Measurements from ENCODE around the gene EXOSC1.
"Not testable (repeated sequence)": the region's sequence is repeated elsewhere in the genome, so short reads cannot be mapped to it uniquely, and the experiment has no call there.

DNA sequence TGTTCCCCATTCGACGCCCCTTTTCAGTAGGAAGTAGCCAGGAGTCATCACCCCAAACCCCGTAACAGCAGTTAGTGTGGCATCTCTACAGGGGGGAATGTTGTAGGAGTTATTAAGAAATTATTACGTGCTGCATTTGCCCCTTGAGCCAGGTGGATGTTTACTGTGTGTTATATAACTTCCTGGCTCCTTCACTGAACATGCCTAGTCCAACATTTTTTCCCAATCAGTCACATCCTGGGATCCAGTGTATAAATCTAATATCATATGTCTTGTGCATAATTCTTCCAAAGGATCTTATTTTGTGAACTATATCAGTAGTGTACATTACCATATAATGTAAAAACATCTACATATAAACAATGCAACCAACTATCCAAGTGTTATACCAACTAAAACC lies 33.6 kb upstream of the EXOSC1 start:
- TF ChIP-seq, protein P1, sequence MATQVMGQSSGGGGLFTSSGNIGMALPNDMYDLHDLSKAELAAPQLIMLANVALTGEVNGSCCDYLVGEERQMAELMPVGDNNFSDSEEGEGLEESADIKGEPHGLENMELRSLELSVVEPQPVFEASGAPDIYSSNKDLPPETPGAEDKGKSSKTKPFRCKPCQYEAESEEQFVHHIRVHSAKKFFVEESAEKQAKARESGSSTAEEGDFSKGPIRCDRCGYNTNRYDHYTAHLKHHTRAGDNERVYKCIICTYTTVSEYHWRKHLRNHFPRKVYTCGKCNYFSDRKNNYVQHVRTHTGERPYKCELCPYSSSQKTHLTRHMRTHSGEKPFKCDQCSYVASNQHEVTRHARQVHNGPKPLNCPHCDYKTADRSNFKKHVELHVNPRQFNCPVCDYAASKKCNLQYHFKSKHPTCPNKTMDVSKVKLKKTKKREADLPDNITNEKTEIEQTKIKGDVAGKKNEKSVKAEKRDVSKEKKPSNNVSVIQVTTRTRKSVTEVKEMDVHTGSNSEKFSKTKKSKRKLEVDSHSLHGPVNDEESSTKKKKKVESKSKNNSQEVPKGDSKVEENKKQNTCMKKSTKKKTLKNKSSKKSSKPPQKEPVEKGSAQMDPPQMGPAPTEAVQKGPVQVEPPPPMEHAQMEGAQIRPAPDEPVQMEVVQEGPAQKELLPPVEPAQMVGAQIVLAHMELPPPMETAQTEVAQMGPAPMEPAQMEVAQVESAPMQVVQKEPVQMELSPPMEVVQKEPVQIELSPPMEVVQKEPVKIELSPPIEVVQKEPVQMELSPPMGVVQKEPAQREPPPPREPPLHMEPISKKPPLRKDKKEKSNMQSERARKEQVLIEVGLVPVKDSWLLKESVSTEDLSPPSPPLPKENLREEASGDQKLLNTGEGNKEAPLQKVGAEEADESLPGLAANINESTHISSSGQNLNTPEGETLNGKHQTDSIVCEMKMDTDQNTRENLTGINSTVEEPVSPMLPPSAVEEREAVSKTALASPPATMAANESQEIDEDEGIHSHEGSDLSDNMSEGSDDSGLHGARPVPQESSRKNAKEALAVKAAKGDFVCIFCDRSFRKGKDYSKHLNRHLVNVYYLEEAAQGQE (IDR thresholded peaks at IDR 0.05; ENCODE audit: insufficient replicate concordance, low read depth): not testable (repeated sequence)
- TF ChIP-seq GABPA, POLR2AphosphoS5 (IDR thresholded peaks at IDR 0.05; ENCODE audit: low read depth): not testable (repeated sequence)
- TF ChIP-seq, protein P2, sequence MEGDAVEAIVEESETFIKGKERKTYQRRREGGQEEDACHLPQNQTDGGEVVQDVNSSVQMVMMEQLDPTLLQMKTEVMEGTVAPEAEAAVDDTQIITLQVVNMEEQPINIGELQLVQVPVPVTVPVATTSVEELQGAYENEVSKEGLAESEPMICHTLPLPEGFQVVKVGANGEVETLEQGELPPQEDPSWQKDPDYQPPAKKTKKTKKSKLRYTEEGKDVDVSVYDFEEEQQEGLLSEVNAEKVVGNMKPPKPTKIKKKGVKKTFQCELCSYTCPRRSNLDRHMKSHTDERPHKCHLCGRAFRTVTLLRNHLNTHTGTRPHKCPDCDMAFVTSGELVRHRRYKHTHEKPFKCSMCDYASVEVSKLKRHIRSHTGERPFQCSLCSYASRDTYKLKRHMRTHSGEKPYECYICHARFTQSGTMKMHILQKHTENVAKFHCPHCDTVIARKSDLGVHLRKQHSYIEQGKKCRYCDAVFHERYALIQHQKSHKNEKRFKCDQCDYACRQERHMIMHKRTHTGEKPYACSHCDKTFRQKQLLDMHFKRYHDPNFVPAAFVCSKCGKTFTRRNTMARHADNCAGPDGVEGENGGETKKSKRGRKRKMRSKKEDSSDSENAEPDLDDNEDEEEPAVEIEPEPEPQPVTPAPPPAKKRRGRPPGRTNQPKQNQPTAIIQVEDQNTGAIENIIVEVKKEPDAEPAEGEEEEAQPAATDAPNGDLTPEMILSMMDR (IDR thresholded peaks at IDR 0.05; ENCODE audit: insufficient read depth, low read length): not testable (repeated sequence)

Measured in HL-60 (cell line).